IMR-90 (cell line): ENCODE results near the gene BIRC5. TPM values are rescaled to one million over a fixed set of nuclear protein-coding genes. Genes with fewer than 3 reads are reported as not detected.

ENCODE experiments used
- ATAC-seq: fragments of 200-7000 bp; cut with Tn5 transposase; 2 replicates; pipeline ENCODE4 v1.9.1; 2020; ENCODE audit warnings: low read depth, mild to moderate bottlenecking, moderate library complexity
- BruUV-seq: library from RNA; stranded (reverse); fragments of 400-500 nt; replicated peaks from 2 replicates; lab custom pipeline; 2021; lab: Mats Ljungman, UMichigan
- CTCF ChIA-PET: fragments of 300-600 bp; formaldehyde crosslinking; extraction: SDS; loops from one replicate; lab custom pipeline; 2021; ENCODE audit warnings: antibody characterized with exemption; lab: Yijun Ruan, JAX
- POLR2A ChIA-PET: fragments of 300-600 bp; sonication (Branson Sonifier 250); formaldehyde crosslinking; loops from one replicate; lab custom pipeline; 2022; ENCODE audit warnings: antibody characterized with exemption; ENCODE audit not compliant: unreplicated experiment; lab: Charles Lee
- DNase-seq: peaks from one replicate; pipeline ENCODE4 v3.0.0; 2013
- H2AFZ ChIP-seq: replicated peaks from 2 replicates; pipeline ENCODE3; 2013; ENCODE audit warnings: low read length, mild to moderate bottlenecking; ENCODE audit not compliant: poor library complexity
- H2AK5ac ChIP-seq: 2 replicates; pipeline ENCODE4 v1.6.1; 2013; ENCODE audit warnings: low read depth, low read length, inconsistent platforms
- H2AK9ac ChIP-seq: replicated peaks from 2 replicates; pipeline ENCODE3; 2013; ENCODE audit warnings: mild to moderate bottlenecking, low read depth, low read length, moderate library complexity; ENCODE audit not compliant: poor library complexity
- H2BK120ac ChIP-seq: 2 replicates; pipeline ENCODE4 v1.6.1; 2013; ENCODE audit warnings: low read depth, low read length, inconsistent platforms
- H2BK15ac ChIP-seq: 3 replicates; pipeline ENCODE4 v1.6.1; 2013; ENCODE audit warnings: low read depth, low read length, inconsistent platforms
- H2BK20ac ChIP-seq: 2 replicates; pipeline ENCODE4 v1.6.1; 2013; ENCODE audit warnings: low read depth, mild to moderate bottlenecking, inconsistent platforms, low read length, moderate library complexity
- H2BK5ac ChIP-seq: 2 replicates; pipeline ENCODE4 v1.6.1; 2013; ENCODE audit warnings: mild to moderate bottlenecking, low read depth, low read length, inconsistent platforms; ENCODE audit not compliant: poor library complexity, severe bottlenecking
- H3K14ac ChIP-seq: replicated peaks from 2 replicates; pipeline ENCODE4 v1.6.1; 2013; ENCODE audit warnings: low read depth, low read length, inconsistent platforms
- H3K18ac ChIP-seq: 2 replicates; pipeline ENCODE4 v1.6.1; 2013; ENCODE audit warnings: low read depth, low read length, control low read depth
- H3K23ac ChIP-seq: 2 replicates; pipeline ENCODE4 v1.6.1; 2013; ENCODE audit warnings: low read depth, low read length, inconsistent platforms
- H3K27ac ChIP-seq: 2 replicates; pipeline ENCODE4 v1.5.1; 2013; ENCODE audit warnings: mild to moderate bottlenecking, control low read depth, low read length; ENCODE audit not compliant: insufficient read depth
- H3K27me3 ChIP-seq: 2 replicates; pipeline ENCODE4 v1.6.1; 2013; ENCODE audit warnings: low read length; ENCODE audit not compliant: control insufficient read depth, insufficient read depth
- H3K36me3 ChIP-seq: 2 replicates; pipeline ENCODE4 v1.6.1; 2013; ENCODE audit warnings: low read length, mixed read lengths; ENCODE audit not compliant: control insufficient read depth, insufficient read depth
- H3K4ac ChIP-seq: 2 replicates; pipeline ENCODE4 v1.6.1; 2013; ENCODE audit warnings: low read depth, low read length, inconsistent platforms
- H3K4me1 ChIP-seq: 2 replicates; pipeline ENCODE4 v1.6.1; 2013; ENCODE audit warnings: low read length, mixed read lengths; ENCODE audit not compliant: control insufficient read depth, insufficient read depth
- H3K4me2 ChIP-seq: 2 replicates; pipeline ENCODE4 v1.6.1; 2013; ENCODE audit warnings: low read depth, mild to moderate bottlenecking, control low read depth, low read length, moderate library complexity
- H3K4me3 ChIP-seq: 2 replicates; pipeline ENCODE4 v1.5.1; 2013; ENCODE audit warnings: low read depth, mild to moderate bottlenecking, control low read depth, low read length, moderate library complexity; ENCODE audit not compliant: insufficient read depth
- H3K56ac ChIP-seq: 2 replicates; pipeline ENCODE4 v1.6.1; 2013; ENCODE audit warnings: low read length, inconsistent platforms; ENCODE audit not compliant: insufficient read depth; ENCODE audit errors: extremely low read depth
- H3K79me1 ChIP-seq, 2 experiments: 2 replicates each; pipeline ENCODE4 v1.6.1; 2013; ENCODE audit warnings: low read length in 2 of 2, inconsistent platforms in 1 of 2, low read depth in 1 of 2
- H3K9ac ChIP-seq: 2 replicates; pipeline ENCODE4 v1.6.1; 2013; ENCODE audit warnings: low read depth, low read length, control low read depth
- H3K9me1 ChIP-seq: 2 replicates; pipeline ENCODE4 v1.6.1; 2013; ENCODE audit warnings: low read length, inconsistent platforms; ENCODE audit not compliant: insufficient read depth
- H3K9me3 ChIP-seq: 2 replicates; pipeline ENCODE4 v1.6.1; 2013; ENCODE audit warnings: low read length; ENCODE audit not compliant: control insufficient read depth, insufficient read depth
- H4K20me1 ChIP-seq: 2 replicates; pipeline ENCODE4 v1.6.1; 2013; ENCODE audit warnings: low read length, inconsistent platforms; ENCODE audit not compliant: insufficient read depth
- H4K5ac ChIP-seq: 2 replicates; pipeline ENCODE4 v1.6.1; 2013; ENCODE audit warnings: mild to moderate bottlenecking, low read depth, low read length, control low read depth
- H4K8ac ChIP-seq, 2 experiments: 2 replicates each; pipeline ENCODE4 v1.6.1; 2013; ENCODE audit warnings: low read depth in 2 of 2, low read length in 2 of 2, control low read depth in 1 of 2, inconsistent platforms in 1 of 2
- H4K91ac ChIP-seq: 2 replicates; pipeline ENCODE4 v1.6.1; 2013; ENCODE audit warnings: low read depth, low read length, inconsistent platforms; ENCODE audit not compliant: insufficient read depth
- CEBPB ChIP-seq: IDR thresholded peaks from 2 replicates; pipeline ENCODE4 v1.6.1; 2012; ENCODE audit warnings: low read depth, low read length, improper control_type of control experiment
- FOS ChIP-seq: fragments of 150-350 bp; IDR thresholded peaks from 2 replicates; pipeline ENCODE4 v1.6.1; 2016; ENCODE audit warnings: low read depth, low read length
- MAFK ChIP-seq: IDR thresholded peaks from 2 replicates; pipeline ENCODE4 v1.6.1; 2012; ENCODE audit warnings: low read depth, low read length, improper control_type of control experiment
- NFE2L2 ChIP-seq: fragments of 150-350 bp; IDR thresholded peaks from 2 replicates; pipeline ENCODE4 v1.6.1; 2016; ENCODE audit warnings: low read depth, mild to moderate bottlenecking, low read length
- POLR2A ChIP-seq: IDR thresholded peaks from 2 replicates; pipeline ENCODE4 v1.6.1; 2012; ENCODE audit warnings: mild to moderate bottlenecking, low read depth, low read length
- SMC3 ChIP-seq: fragments of 150-350 bp; IDR thresholded peaks from 2 replicates; pipeline ENCODE4 v1.6.1; 2016; ENCODE audit warnings: low read depth, mild to moderate bottlenecking, antibody characterized with exemption, low read length, moderate library complexity
- WGBS, 2 experiments: methylation state at CpG; one replicate each; pipeline versions ENCODE4 v1.1.5 to v1.1.7; 2013; ENCODE audit warnings: missing lambda C conversion rate in 2 of 2; ENCODE audit not compliant: insufficient read length in 1 of 2; ENCODE audit errors: extremely low coverage in 2 of 2; 5-methylcytosine and 5-hydroxymethylcytosine counted together
- dilution Hi-C: fragments of 300-500 bp; cut with HindIII; formaldehyde crosslinking; loops from one replicate; pipeline ENCODE4 v1.14.3; 2018; ENCODE audit warnings: low sequenced_read_pairs; ENCODE audit not compliant: unreplicated experiment
- in situ Hi-C: fragments of 300-500 bp; cut with MboI; formaldehyde crosslinking; loops from 3 replicates; pipeline ENCODE4 v1.14.3; 2019; ENCODE audit warnings: low sequenced_read_pairs, inconsistent platforms, mixed read lengths
- intact Hi-C: fragments of 100-400 bp; cut with micrococcal nuclease; formaldehyde crosslinking; loops from 2 replicates; pipeline ENCODE4 v1.10.0; 2022
- polyA plus RNA-seq, 3 experiments: library from polyadenylated mRNA; depleted of rRNA; stranded (reverse); fragments of >200 nt; gene quantifications; 2 replicates each; pipeline ENCODE4 v1.2.3, GENCODE V29; 2012; ENCODE audit warnings: low replicate concordance in 1 of 3
- total RNA-seq: library from RNA; depleted of rRNA; stranded (reverse); fragments of >200 nt; gene quantifications from 2 replicates; pipeline ENCODE4 v1.2.3, GENCODE V29; 2012

BIRC5 gene
- total and polyA plus RNA-seq, 2 of the 4 experiments (the other 2 are of a cell fraction), result 16.6 to 52.7 TPM

DNA sequence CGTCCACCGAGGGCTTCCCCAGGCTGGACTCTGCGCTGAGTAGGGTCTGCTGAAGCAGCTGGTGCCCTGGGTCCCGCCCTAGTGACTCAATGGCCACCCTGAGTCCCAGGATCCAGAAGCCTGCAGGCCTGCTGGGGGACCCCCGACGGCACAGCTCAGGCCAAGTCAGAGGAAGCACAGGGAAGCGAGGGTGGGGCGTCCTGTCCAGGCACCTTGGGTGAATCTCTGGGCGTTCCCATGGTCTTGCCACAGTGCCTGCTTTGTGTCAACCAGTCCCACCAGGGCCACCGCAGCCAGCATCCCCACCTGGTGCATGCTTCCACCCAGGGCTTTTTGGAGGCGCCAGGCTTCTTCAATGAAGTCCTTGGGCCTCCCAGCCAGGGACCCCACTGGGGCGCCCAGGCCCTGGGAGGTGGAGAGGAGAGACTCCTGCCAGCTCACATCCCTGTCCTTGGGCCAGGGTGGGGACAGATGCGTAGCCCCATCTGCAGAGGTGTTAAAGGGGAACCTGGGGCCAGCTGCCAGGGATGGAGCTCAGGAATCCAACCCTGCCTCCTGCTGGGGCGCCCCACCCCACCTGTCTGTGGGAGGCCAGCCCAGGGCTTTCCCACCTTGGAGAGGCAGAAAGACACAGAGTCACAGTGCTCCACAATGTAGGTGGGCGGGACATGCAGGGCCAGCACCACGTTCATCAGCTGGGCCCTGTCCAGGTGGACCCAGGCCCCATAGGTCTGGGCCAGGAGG is 35.2 kb downstream of the BIRC5 start:
- Histone ChIP-seq H2BK120ac (no peak overlapping the region), H3K9me1 (no peaks in the 10 kb centered on the region), H4K91ac (no peak overlapping the region), H4K5ac (no peak overlapping the region), H3K56ac (no peak overlapping the region), H3K4me2 (no peak overlapping the region), H3K27ac (no peak overlapping the region), H4K20me1 (no peaks in the 10 kb centered on the region), H2BK5ac (no peak overlapping the region), H2BK15ac (no peak overlapping the region), H3K36me3 (no peaks in the 10 kb centered on the region), H3K27me3 (peaks cover 3% of the 10 kb centered on the region; the same call in 1 of the 2 replicates), H2AK9ac (no peak overlapping the region), H2BK20ac (no peak overlapping the region), H3K79me1 (peaks cover 0 to 4% of the 10 kb centered on the region in 2 experiments; a peak in 1 of 4 replicates), H3K14ac (no peak overlapping the region), H3K4me1 (peaks cover 6% of the 10 kb centered on the region), H3K4ac (no peak overlapping the region), H2AK5ac (no peak overlapping the region), H3K4me3 (no peak overlapping the region), H3K18ac (no peak overlapping the region), H3K9me3 (no peaks in the 10 kb centered on the region), H3K9ac (no peak overlapping the region), H4K8ac (no peak overlapping the region), H3K23ac (no peak overlapping the region), H2AFZ (peak overlapping the region; percentile 67)
- dilution Hi-C loops, result no loop called here
- ChIA-PET CTCF (no interaction called here), POLR2A (no interaction called here)
- no peak for ATAC-seq
- intact Hi-C loops, result no loop called here
- no TSS peak for BruUV-seq
- DNase-seq, result no peak
- WGBS, 2 experiments, result 75% methylated on average over 9 of the region's 16 CpGs; no CpG with 5 or more reads in 1 of the 2 experiments
- TF ChIP-seq NFE2L2 (no peak), SMC3 (no peak), CEBPB (no peak), POLR2A (no peak), MAFK (no peak), FOS (no peak)
- in situ Hi-C loops, result loop anchor here (10.0 kb wide), 1 partner anchor 134 kb away; no protein-coding TSS in a partner anchor
